Measurements from ENCODE around the gene MSH5.

The MSH5 gene

DNA sequence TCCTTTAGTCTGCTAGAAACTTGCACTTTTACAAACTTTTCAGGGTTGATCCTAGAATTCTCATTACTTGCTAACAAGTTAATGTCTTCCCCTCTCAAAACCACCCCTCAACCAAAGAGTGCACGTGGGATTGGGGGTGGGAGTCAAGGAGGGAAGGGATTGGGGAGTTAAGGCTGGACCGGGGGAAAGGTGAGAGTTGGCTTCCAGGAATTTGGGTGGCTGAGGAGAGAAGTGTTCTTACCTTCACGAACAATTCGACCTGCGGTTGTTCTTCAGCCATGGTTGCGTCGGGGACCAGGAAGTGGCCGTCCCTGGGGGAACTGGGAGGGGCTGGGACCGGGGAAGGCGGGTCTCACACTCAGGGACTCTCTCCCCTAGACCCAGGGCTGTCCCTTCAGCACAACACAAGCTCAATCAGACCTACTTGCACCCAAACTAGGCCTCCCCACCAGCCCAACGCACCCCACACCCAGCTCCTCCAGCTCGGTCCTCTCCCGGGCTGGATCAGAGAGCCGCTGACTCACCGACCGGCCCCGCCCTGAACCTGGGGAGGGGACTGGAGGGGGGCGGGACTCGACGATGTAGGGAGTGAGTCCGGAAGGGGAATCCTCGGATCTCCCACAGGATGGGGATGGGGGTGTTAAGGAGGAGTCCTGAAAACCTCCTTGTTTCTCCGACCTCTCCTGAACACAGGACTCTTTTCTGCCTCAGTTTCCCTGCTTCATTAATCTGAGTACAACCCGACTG lies 3.6 kb upstream of the MSH5 start, which contains the start of gene CLIC1:
TSS of gene CLIC1 (minus strand) at position 510 of the 747 bp plus-strand sequence. CDS start at position 280, 230 bp downstream.
- peak within 1 kb of the TSS; percentile 100 for H3K4me3 ChIP-seq (ENCODE audit: low read depth, low read length)
- TF ChIP-seq, protein P1, sequence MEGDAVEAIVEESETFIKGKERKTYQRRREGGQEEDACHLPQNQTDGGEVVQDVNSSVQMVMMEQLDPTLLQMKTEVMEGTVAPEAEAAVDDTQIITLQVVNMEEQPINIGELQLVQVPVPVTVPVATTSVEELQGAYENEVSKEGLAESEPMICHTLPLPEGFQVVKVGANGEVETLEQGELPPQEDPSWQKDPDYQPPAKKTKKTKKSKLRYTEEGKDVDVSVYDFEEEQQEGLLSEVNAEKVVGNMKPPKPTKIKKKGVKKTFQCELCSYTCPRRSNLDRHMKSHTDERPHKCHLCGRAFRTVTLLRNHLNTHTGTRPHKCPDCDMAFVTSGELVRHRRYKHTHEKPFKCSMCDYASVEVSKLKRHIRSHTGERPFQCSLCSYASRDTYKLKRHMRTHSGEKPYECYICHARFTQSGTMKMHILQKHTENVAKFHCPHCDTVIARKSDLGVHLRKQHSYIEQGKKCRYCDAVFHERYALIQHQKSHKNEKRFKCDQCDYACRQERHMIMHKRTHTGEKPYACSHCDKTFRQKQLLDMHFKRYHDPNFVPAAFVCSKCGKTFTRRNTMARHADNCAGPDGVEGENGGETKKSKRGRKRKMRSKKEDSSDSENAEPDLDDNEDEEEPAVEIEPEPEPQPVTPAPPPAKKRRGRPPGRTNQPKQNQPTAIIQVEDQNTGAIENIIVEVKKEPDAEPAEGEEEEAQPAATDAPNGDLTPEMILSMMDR (IDR thresholded peaks at IDR 0.05; ENCODE audit: low read depth, low read length) = no peak
- TF ChIP-seq POLR2A (IDR thresholded peaks at IDR 0.05; ENCODE audit: extremely low read depth, insufficient read length) = peak; percentile 87
- TF ChIP-seq MYC (IDR thresholded peaks at IDR 0.05; ENCODE audit: low read depth, low read length) = peak; percentile 57
- TF ChIP-seq, protein P2, sequence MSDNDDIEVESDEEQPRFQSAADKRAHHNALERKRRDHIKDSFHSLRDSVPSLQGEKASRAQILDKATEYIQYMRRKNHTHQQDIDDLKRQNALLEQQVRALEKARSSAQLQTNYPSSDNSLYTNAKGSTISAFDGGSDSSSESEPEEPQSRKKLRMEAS (IDR thresholded peaks at IDR 0.05; ENCODE audit: low read depth, low read length) = peak; percentile 20; the same call in 1 of the 2 replicates
- DNase-seq (ENCODE audit: low read depth) = peak; percentile 99

DNA sequence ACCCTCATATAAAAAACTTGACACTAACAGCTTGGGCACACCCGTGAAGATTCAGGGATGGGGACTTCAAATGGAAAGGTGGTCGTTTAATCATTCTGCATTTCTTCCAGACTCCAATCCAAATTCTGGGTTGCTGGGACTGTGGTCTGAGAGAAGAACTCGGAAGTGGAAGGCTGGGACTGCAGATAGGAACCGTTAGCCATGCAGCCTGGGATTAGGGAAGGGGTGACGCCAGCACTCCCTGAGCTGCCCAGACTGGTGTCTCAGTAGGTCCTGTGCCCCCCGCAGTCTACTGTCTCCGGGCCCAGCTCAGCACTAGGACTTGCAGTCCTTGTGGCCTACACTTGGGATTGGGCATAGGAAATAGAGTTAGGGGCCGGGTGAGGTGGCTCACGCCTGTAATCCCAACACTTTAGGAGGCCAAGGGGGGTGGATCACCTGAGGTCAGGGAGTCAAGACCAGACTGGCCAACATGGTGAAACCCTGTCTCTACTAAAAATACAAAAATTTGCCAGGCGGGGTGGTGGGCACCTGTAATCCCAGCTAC lies 3.0 kb upstream of the MSH5 start:
- DNase-seq (ENCODE audit: low read depth) = peak; percentile 53
- TF ChIP-seq, protein P1 (IDR thresholded peaks at IDR 0.05; ENCODE audit: low read depth, low read length) = no peak
- TF ChIP-seq MYC (IDR thresholded peaks at IDR 0.05; ENCODE audit: low read depth, low read length) = no peak
- peak overlapping the region; percentile 100 for H3K4me3 ChIP-seq (ENCODE audit: low read depth, low read length)

DNA sequence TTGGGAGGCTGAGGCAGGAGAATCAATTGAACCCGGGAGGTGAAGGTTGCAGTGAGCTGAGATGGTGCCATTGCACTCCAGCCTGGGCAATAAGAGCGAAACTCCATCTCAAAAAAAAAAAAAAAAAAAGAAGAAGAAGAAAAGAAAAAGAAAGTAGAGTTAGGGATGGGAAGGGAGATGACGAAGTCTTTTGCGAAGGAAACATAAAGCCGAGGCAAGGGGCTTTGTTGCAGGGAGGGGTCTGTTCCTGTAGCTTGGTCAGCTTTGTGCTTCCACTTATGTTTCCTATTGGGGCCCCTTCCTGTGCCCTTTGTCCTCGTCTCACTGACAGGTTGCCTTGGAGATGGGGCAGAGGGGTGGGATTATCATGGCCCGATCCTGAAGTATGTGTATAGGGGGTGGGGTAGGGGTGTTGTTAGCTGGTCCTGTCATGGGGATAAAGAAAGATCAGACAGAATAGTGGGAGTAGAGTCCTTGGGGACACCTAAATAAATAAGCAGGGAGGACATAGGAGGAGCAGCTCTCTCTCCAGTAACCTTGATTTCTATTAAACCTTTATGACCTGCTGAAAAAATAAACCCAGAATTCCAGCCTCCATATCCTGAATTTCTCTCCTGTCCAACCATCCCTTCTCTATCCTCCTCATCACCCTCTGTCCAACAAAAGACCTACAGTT lies 2.4 kb upstream of the MSH5 start:
- peak; percentile 94 for DNase-seq (ENCODE audit: low read depth)
- TF ChIP-seq, protein P1 (IDR thresholded peaks at IDR 0.05; ENCODE audit: low read depth, low read length) = no peak
- TF ChIP-seq POLR2A (IDR thresholded peaks at IDR 0.05; ENCODE audit: extremely low read depth, insufficient read length) (no peak), MYC (IDR thresholded peaks at IDR 0.05; ENCODE audit: low read depth, low read length) (no peak; the same call in 1 of the 2 replicates)
- TF ChIP-seq, protein P2 (IDR thresholded peaks at IDR 0.05; ENCODE audit: low read depth, low read length) = no peak
- peak overlapping the region; percentile 100 for H3K4me3 ChIP-seq (ENCODE audit: low read depth, low read length)

DNA sequence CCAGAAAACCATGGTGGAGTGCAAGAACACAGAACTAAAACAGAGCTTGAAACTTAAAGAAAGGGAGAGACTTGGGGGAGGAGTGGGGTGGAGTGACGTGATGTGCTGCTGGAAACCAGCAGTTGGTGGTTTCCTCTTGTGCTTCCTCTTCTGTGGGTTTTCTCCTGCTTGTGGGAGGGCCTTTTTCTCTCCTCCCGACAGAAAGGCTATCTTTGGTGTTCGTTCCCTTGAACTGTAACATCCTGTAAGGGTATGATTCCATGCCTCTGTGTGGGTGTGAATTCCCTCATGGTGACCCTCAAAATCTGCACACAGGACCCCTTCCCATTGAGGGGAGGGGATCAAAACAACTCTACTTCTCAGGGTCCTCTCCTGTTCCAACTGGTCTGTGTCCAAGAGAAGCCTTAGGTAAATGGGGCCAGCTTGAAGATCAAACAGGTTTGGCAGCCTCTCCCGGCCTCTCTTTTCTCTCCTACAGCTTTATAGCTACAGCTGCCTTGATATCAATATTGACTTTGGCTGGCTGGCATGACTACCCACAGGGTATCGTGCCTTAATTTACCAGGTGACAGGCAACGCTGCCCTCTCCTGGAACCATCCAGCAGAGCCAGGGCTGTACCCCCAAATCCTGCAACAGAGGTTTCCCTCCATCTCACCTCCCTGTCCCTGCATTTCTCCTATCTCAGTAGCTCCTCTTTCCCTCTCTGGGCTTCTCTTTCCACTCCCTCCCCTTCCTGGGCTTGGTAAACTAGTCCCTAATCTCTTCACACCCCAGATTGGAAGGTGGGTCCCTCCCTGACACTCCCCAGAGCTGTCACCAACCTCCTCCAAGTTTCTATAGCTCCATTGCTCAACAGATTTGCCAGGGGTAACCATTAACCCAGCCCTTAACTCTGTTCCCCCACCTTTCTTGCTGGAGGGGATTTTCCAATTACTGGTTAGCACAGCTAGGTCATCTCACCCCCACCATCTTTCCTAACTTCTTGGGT lies 1.5 kb upstream of the MSH5 start:
- TF ChIP-seq, protein P2 (IDR thresholded peaks at IDR 0.05; ENCODE audit: low read depth, low read length) = peak; percentile 41
- no peak; the same call in 1 of the 2 replicates for TF ChIP-seq MYC (IDR thresholded peaks at IDR 0.05; ENCODE audit: low read depth, low read length)
- TF ChIP-seq POLR2A (IDR thresholded peaks at IDR 0.05; ENCODE audit: extremely low read depth, insufficient read length) = peak; percentile 67
- TF ChIP-seq, protein P1 (IDR thresholded peaks at IDR 0.05; ENCODE audit: low read depth, low read length) = peak; percentile 9
- peak; percentile 99 for DNase-seq (ENCODE audit: low read depth)
- H3K4me3 ChIP-seq (ENCODE audit: low read depth, low read length) = peak overlapping the region; percentile 100

All from NB4 (cell line).